Parathyroid adenoma (tissue), 2 donors: ENCODE data around the gene OPCML.

Experiments
- H2AFZ ChIP-seq: fragments of 300-600 bp; sonication (generic); one replicate; pipeline ENCODE4 v1.7.0; 2017; ENCODE audit warnings: antibody characterized with exemption, mild to moderate bottlenecking
- H3K27ac ChIP-seq: fragments of 300-600 bp; sonication (generic); one replicate; pipeline ENCODE4 v1.7.0; 2017
- H3K27me3 ChIP-seq: fragments of 300-600 bp; sonication (generic); one replicate; pipeline ENCODE4 v1.7.0; 2017; ENCODE audit warnings: low read length; ENCODE audit not compliant: control insufficient read depth, insufficient read depth
- H3K36me3 ChIP-seq: fragments of 300-600 bp; sonication (generic); one replicate; pipeline ENCODE4 v1.7.0; 2017; ENCODE audit warnings: low read length; ENCODE audit not compliant: control insufficient read depth, insufficient read depth
- H3K4me1 ChIP-seq: fragments of 300-600 bp; sonication (generic); one replicate; pipeline ENCODE4 v1.7.0; 2017; ENCODE audit warnings: control low read depth
- H3K4me2 ChIP-seq: fragments of 300-600 bp; sonication (generic); one replicate; pipeline ENCODE4 v1.7.0; 2017; ENCODE audit warnings: low read length
- H3K4me3 ChIP-seq: fragments of 300-600 bp; sonication (generic); one replicate; pipeline ENCODE4 v1.7.0; 2017; ENCODE audit warnings: low read depth, low read length
- H3K79me2 ChIP-seq: fragments of 300-600 bp; sonication (generic); one replicate; pipeline ENCODE4 v1.7.0; 2017; ENCODE audit warnings: control low read depth
- H3K9ac ChIP-seq: fragments of 300-600 bp; sonication (generic); one replicate; pipeline ENCODE4 v1.7.0; 2017; ENCODE audit warnings: mild to moderate bottlenecking
- H3K9me3 ChIP-seq: fragments of 300-600 bp; sonication (generic); one replicate; pipeline ENCODE4 v1.7.0; 2017; ENCODE audit warnings: low read length; ENCODE audit not compliant: control insufficient read depth
- TF ChIP-seq, protein P1 (sequence below): fragments of 300-600 bp; sonication (generic); IDR thresholded peaks from one replicate; pipeline ENCODE4 v1.7.0; 2017; ENCODE audit warnings: antibody characterized with exemption, mild to moderate bottlenecking
- donor health status: primary hyperparathyroidism.

Gene OPCML

DNA sequence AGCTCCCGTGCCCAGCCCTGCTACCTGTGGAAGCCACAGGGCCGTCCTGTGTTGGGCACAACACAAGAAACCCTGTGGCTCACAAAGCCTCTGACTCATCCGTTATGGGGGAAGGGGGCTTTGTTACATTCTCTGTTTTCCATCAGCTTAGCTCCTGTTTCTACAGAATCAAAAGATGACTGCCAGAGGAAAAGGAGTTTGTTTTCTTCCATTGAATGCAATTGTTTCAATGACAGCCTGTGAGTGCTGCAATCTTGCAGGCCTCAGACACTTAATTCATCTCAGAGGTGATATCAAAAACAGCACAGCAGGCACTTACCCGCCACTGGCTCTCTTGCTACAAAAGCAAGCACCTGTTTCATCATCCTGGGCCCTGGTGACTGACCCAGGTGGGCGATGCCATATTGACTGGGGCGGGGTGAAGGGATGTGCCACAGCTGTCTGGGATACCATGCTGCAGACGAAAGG, 194.3 kb downstream of the OPCML start:
- no peak overlapping the region for H3K4me3 ChIP-seq
- H3K9ac ChIP-seq: no peak overlapping the region
- H3K9me3 ChIP-seq: no peaks in the 10 kb centered on the region
- no peaks in the 10 kb centered on the region for H3K36me3 ChIP-seq
- no peaks in the 10 kb centered on the region for H3K79me2 ChIP-seq
- H3K27me3 ChIP-seq: no peaks in the 10 kb centered on the region
- H2AFZ ChIP-seq: no peak overlapping the region
- H3K4me1 ChIP-seq: no peaks in the 10 kb centered on the region
- no peak overlapping the region for H3K27ac ChIP-seq
- H3K4me2 ChIP-seq: no peak overlapping the region
- TF ChIP-seq, protein P1, sequence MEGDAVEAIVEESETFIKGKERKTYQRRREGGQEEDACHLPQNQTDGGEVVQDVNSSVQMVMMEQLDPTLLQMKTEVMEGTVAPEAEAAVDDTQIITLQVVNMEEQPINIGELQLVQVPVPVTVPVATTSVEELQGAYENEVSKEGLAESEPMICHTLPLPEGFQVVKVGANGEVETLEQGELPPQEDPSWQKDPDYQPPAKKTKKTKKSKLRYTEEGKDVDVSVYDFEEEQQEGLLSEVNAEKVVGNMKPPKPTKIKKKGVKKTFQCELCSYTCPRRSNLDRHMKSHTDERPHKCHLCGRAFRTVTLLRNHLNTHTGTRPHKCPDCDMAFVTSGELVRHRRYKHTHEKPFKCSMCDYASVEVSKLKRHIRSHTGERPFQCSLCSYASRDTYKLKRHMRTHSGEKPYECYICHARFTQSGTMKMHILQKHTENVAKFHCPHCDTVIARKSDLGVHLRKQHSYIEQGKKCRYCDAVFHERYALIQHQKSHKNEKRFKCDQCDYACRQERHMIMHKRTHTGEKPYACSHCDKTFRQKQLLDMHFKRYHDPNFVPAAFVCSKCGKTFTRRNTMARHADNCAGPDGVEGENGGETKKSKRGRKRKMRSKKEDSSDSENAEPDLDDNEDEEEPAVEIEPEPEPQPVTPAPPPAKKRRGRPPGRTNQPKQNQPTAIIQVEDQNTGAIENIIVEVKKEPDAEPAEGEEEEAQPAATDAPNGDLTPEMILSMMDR: no peak

DNA sequence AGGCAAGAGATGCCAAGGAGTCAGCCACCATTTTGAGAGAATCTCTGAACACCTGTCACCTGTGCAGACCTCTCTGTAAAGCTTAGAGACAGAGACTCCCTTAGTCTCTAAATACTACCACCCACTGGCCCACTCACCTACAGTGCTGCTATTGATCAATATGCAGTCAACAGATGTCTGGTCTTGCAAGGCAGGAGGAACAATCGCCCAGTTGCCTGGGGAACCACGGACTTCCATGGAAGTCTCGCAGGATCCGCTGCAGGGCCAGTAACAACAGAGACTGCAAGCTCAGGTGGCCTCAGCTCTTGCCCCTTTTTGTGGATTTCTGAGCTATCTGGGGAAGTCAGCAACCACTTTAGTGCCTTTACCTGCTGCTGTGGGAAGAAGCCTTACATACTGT, 195.1 kb downstream of the OPCML start:
- H3K9me3 ChIP-seq: no peaks in the 10 kb centered on the region
- H3K27me3 ChIP-seq: no peaks in the 10 kb centered on the region
- H3K4me1 ChIP-seq: no peaks in the 10 kb centered on the region
- no peak overlapping the region for H3K27ac ChIP-seq
- no peak overlapping the region for H2AFZ ChIP-seq
- TF ChIP-seq, protein P1: no peak
- no peak overlapping the region for H3K9ac ChIP-seq
- H3K4me2 ChIP-seq: no peak overlapping the region
- no peaks in the 10 kb centered on the region for H3K36me3 ChIP-seq
- no peaks in the 10 kb centered on the region for H3K79me2 ChIP-seq
- no peak overlapping the region for H3K4me3 ChIP-seq

DNA sequence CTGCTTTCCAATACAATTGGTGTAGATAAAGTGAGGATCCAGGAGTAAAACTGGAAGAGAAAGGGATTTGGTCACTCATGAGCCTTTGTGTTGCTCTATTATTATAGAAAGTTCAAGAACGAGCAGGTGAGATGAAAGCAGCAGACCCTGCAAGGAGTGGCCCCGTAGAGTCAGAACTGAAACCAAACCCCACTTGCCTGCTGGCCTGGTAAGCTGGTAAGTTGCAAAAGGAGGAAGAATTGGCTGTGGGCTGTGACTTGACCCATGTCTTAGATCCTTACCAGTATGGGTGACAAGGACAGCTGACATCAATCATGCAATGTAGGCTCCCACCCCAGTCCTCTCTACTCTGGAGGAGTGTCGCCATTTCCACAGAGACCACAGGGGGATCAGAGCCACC, 201.3 kb downstream of the OPCML start:
- TF ChIP-seq, protein P1: no peak

DNA sequence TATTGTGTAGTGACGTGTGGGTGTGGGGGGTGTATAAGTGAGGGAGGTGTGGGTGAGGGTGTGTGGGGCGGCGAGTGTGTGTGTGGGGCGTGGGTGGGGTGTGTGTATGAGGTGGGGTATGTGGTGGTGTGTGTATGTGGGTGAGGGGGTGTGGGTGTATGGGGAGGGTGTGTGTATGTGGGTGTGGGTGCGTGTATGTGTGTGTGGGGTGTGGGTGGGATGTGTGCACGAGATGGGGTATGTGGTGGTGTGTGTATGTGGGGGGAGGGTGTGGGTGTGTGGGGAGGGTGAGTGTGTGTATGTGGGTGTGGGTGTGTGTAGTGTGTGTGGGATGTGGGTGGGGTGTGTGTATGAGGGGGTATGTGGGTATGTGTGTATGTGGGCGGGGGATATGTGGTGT, 205.5 kb downstream of the OPCML start:
- no peaks in the 10 kb centered on the region for H3K27me3 ChIP-seq
- TF ChIP-seq, protein P1: no peak
- H3K4me2 ChIP-seq: no peak overlapping the region
- no peaks in the 10 kb centered on the region for H3K9me3 ChIP-seq
- H3K9ac ChIP-seq: no peak overlapping the region
- no peak overlapping the region for H3K27ac ChIP-seq
- no peak overlapping the region for H2AFZ ChIP-seq
- no peaks in the 10 kb centered on the region for H3K79me2 ChIP-seq
- H3K4me3 ChIP-seq: no peak overlapping the region
- no peaks in the 10 kb centered on the region for H3K4me1 ChIP-seq
- H3K36me3 ChIP-seq: no peaks in the 10 kb centered on the region

More for the DNA sequence above, 201.3 kb downstream of the OPCML start:
- no peak overlapping the region for H3K27ac ChIP-seq
- H3K9ac ChIP-seq: no peak overlapping the region
- H3K36me3 ChIP-seq: no peaks in the 10 kb centered on the region
- no peaks in the 10 kb centered on the region for H3K4me1 ChIP-seq
- H3K79me2 ChIP-seq: no peaks in the 10 kb centered on the region
- no peak overlapping the region for H3K4me3 ChIP-seq
- H3K4me2 ChIP-seq: no peak overlapping the region
- no peak overlapping the region for H2AFZ ChIP-seq
- H3K27me3 ChIP-seq: no peaks in the 10 kb centered on the region
- H3K9me3 ChIP-seq: no peaks in the 10 kb centered on the region

DNA sequence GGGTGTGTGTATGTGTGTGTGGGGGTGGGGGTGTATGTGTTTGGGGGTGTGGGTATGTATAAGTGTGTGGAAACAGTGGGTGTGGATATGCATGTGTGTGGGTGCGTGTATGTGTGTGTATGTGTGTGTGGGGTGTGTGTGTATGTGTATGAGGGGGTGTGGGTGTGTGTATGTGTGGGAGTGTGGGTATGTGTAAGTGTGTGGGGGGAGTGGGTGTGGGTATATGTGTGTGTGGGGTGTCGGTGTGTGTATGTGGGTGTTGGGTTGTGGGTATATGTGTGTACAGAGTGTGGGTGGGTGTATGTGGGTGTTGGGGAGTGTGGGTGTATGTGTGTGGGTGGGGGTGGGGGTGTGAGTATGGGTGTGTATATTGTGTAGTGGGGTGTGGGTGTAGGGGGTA, 206.0 kb downstream of the OPCML start:
- Histone ChIP-seq H3K36me3 (no peaks in the 10 kb centered on the region), H3K9ac (no peak overlapping the region), H3K27ac (no peak overlapping the region), H3K4me2 (no peak overlapping the region), H3K9me3 (no peaks in the 10 kb centered on the region), H3K27me3 (no peaks in the 10 kb centered on the region), H3K4me3 (no peak overlapping the region), H2AFZ (no peak overlapping the region), H3K79me2 (no peaks in the 10 kb centered on the region), H3K4me1 (no peaks in the 10 kb centered on the region)
- TF ChIP-seq, protein P1: no peak
